PC-3 (cell line): Measurements from ENCODE around the gene RETREG2. TPM values are rescaled to one million over a fixed set of nuclear protein-coding genes. Genes with fewer than 3 reads are reported as not detected.

Source experiments
- ATAC-seq: fragments of 200-7000 bp; cut with Tn5 transposase; 2 replicates; pipeline ENCODE4 v1.9.1; 2020; ENCODE audit warnings: mild to moderate bottlenecking, moderate library complexity
- BruUV-seq: library from RNA; stranded (reverse); fragments of 400-500 nt; replicated peaks from 2 replicates; lab custom pipeline; 2021; lab: Mats Ljungman, UMichigan
- CTCF ChIA-PET: fragments of 300-600 bp; sonication (Branson Sonifier 250); formaldehyde crosslinking; loops from one replicate; lab custom pipeline; 2022; ENCODE audit warnings: antibody characterized with exemption; lab: Charles Lee
- POLR2A ChIA-PET: fragments of 300-600 bp; sonication (Branson Sonifier 250); formaldehyde crosslinking; loops from one replicate; lab custom pipeline; 2022; ENCODE audit warnings: antibody characterized with exemption; ENCODE audit not compliant: unreplicated experiment; lab: Charles Lee
- DNase-seq: peaks from one replicate; pipeline ENCODE4 v3.0.0-alpha.2; 2015
- H2AFZ ChIP-seq: fragments of 300-600 bp; sonication (generic); 2 replicates; pipeline ENCODE4 v1.6.0; 2016; ENCODE audit warnings: antibody characterized with exemption, low read length
- H3F3A ChIP-seq: fragments of 300-600 bp; sonication (generic); one replicate; pipeline ENCODE4 v1.6.0; 2017; ENCODE audit warnings: antibody characterized with exemption, low read length, control low read depth, mild to moderate bottlenecking; ENCODE audit not compliant: unreplicated experiment
- H3K27ac ChIP-seq: fragments of 300-600 bp; sonication (generic); 2 replicates; pipeline ENCODE4 v1.5.1; 2016; ENCODE audit warnings: mild to moderate bottlenecking, low read length
- H3K27me3 ChIP-seq: fragments of 300-600 bp; sonication (generic); 2 replicates; pipeline ENCODE4 v1.6.1; 2016; ENCODE audit warnings: low read length, mixed read lengths
- H3K36me3 ChIP-seq: fragments of 300-600 bp; sonication (generic); 2 replicates; pipeline ENCODE4 v1.6.1; 2016; ENCODE audit warnings: low read depth, mixed run types, low read length, mixed read lengths
- H3K4me1 ChIP-seq: fragments of 300-600 bp; sonication (generic); 2 replicates; pipeline ENCODE4 v1.5.1; 2016; ENCODE audit warnings: low read length; ENCODE audit not compliant: insufficient read depth
- H3K4me2 ChIP-seq: fragments of 300-600 bp; sonication (generic); 2 replicates; pipeline ENCODE4 v1.6.0; 2016; ENCODE audit warnings: low read length
- H3K4me3 ChIP-seq: fragments of 300-600 bp; sonication (generic); 2 replicates; pipeline ENCODE4 v1.5.1; 2016; ENCODE audit warnings: mild to moderate bottlenecking, low read length, mixed read lengths
- H3K79me2 ChIP-seq: fragments of 300-600 bp; sonication (generic); 2 replicates; pipeline ENCODE4 v1.6.1; 2017; ENCODE audit warnings: low read length, mixed read lengths
- H3K9ac ChIP-seq: fragments of 300-600 bp; sonication (generic); 2 replicates; pipeline ENCODE4 v1.6.0; 2016; ENCODE audit warnings: mild to moderate bottlenecking, low read length
- H3K9me2 ChIP-seq: fragments of 300-600 bp; sonication (generic); replicated peaks from 2 replicates; pipeline ENCODE4 v1.6.1; 2016; ENCODE audit warnings: mixed run types, low read length, mixed read lengths
- H3K9me3 ChIP-seq: fragments of 300-600 bp; sonication (generic); 2 replicates; pipeline ENCODE4 v1.6.1; 2016; ENCODE audit warnings: low read length, mixed read lengths
- H4K20me1 ChIP-seq: fragments of 300-600 bp; sonication (generic); 2 replicates; pipeline ENCODE4 v1.6.1; 2016; ENCODE audit warnings: low read length, mixed read lengths
- CTCF ChIP-seq: fragments of 300-600 bp; sonication (generic); conservative IDR thresholded peaks from 2 replicates; pipeline ENCODE4 v1.5.1; 2017; ENCODE audit warnings: antibody characterized with exemption, low read depth, mild to moderate bottlenecking, low read length
- EZH2 ChIP-seq: fragments of 300-600 bp; sonication (generic); IDR thresholded peaks from one replicate; pipeline ENCODE4 v1.6.1; 2017; ENCODE audit warnings: antibody characterized with exemption, mild to moderate bottlenecking, low read length; ENCODE audit not compliant: unreplicated experiment
- EZH2phosphoT487 ChIP-seq: fragments of 300-600 bp; sonication (generic); IDR thresholded peaks from 2 replicates; pipeline ENCODE4 v1.6.1; 2018; ENCODE audit warnings: mild to moderate bottlenecking, antibody characterized with exemption, low read length, borderline replicate concordance
- intact Hi-C: fragments of 100-400 bp; cut with micrococcal nuclease; formaldehyde crosslinking; loops from 2 replicates; pipeline ENCODE4 v1.9.0; 2023
- total RNA-seq: library from RNA; depleted of rRNA; stranded (reverse); fragments of >200 nt; gene quantifications from 2 replicates; pipeline ENCODE4 v1.2.3, GENCODE V29; 2014

Gene RETREG2
- total RNA-seq, 1 experiment from 2014 or later, result 61.0 TPM

- no peaks in the 10 kb centered on the region for H3K9me3 ChIP-seq
- H3K9me2 ChIP-seq, result no peaks in the 10 kb centered on the region
- no peaks in the 10 kb centered on the region for H3K27me3 ChIP-seq
- ChIA-PET CTCF (interaction anchor here (0.9 kb wide), 3 partner anchors 41 to 98 kb away, joined by 3 to 5 read pairs (median 4); no protein-coding TSS in a partner anchor), POLR2A (interaction anchor here (0.6 kb wide), 2 partner anchors 41 to 116 kb away, joined by 3 to 4 read pairs; no protein-coding TSS in a partner anchor)
- peaks cover 26% of the 10 kb centered on the region; the same call in 1 of the 2 replicates for H3K36me3 ChIP-seq
- peak; percentile 83 for DNase-seq
- peaks cover 5% of the 10 kb centered on the region for H3F3A ChIP-seq
- ATAC-seq, result peak; percentile 66
- peak within 1 kb of the TSS; percentile 93 for H2AFZ ChIP-seq
- peak within 1 kb of the TSS; percentile 83 for H3K4me3 ChIP-seq
- peak within 1 kb of the TSS; percentile 87 for H3K9ac ChIP-seq
- H3K4me1 ChIP-seq, result peaks cover 24% of the 10 kb centered on the region
- peak within 1 kb of the TSS; percentile 98 for H3K4me2 ChIP-seq
- TSS peak; percentile 18 for BruUV-seq
- H3K79me2 ChIP-seq, result peaks cover 50% of the 10 kb centered on the region
- H3K27ac ChIP-seq, result peak within 1 kb of the TSS; percentile 94
- intact Hi-C loops, result loop anchor here (1.0 to 5.0 kb wide), 3 partner anchors 17 to 120 kb away; partner anchors contain the start of genes NHEJ1 and ZFAND2B
- H4K20me1 ChIP-seq, result peaks cover 4% of the 10 kb centered on the region; the same call in 1 of the 2 replicates
- TF ChIP-seq CTCF (no peak), EZH2 (no peak), EZH2phosphoT487 (no peak)
Observed at GRCh38 chr2:219176818-219177551, 1.1 kb upstream of the RETREG2 start, which contains the start of gene CNPPD1. TSS of gene CNPPD1 (minus strand) at chr2:219176925. CDS start at chr2:219176828, 97 bp downstream.

GRCh38 chr2:219178377-219179175 is 501 bp downstream of the RETREG2 start:
- no peaks in the 10 kb centered on the region for H3K27me3 ChIP-seq
- ATAC-seq, result peak; percentile 11
- peaks cover 24% of the 10 kb centered on the region for H3K4me1 ChIP-seq
- H4K20me1 ChIP-seq, result peaks cover 4% of the 10 kb centered on the region; the same call in 1 of the 2 replicates
- POLR2A ChIA-PET, result no interaction called here
- no peak for TF ChIP-seq CTCF
- TF ChIP-seq EZH2phosphoT487, result no peak
- TF ChIP-seq EZH2, result no peak
- peak; percentile 13 for DNase-seq
- peaks cover 50% of the 10 kb centered on the region for H3K79me2 ChIP-seq
- no peaks in the 10 kb centered on the region for H3K9me3 ChIP-seq
- H3K9ac ChIP-seq, result peak overlapping the region; percentile 87
- CTCF ChIA-PET, result no interaction called here
- H3F3A ChIP-seq, result peaks cover 5% of the 10 kb centered on the region
- H3K9me2 ChIP-seq, result no peaks in the 10 kb centered on the region
- H3K4me3 ChIP-seq, result peak overlapping the region; percentile 83
- peak overlapping the region; percentile 98 for H3K4me2 ChIP-seq
- BruUV-seq, result no TSS peak
- peak overlapping the region; percentile 14; the same call in 1 of the 2 replicates for H3K27ac ChIP-seq
- peak overlapping the region; percentile 81 for H2AFZ ChIP-seq
- peaks cover 26% of the 10 kb centered on the region; the same call in 1 of the 2 replicates for H3K36me3 ChIP-seq
- intact Hi-C loops, result loop anchor here (5.0 kb wide), 1 partner anchor 119 kb away; no protein-coding TSS in a partner anchor
